Natural killer cell treated with Interleukin-12 subunit alpha and Interleukin-12 subunit beta and Interleukin-15 and Interleukin-18, amount 100 ng/mL, for 72 hours (primary cell): ENCODE results near the gene SLC39A11. TPM values are rescaled to one million over a fixed set of nuclear protein-coding genes. Genes with fewer than 3 reads are reported as not detected.
A peak's percentile ranks its signal among the peaks of the same experiment; 100 is the strongest.
"Not testable (repeated sequence)": the region's sequence is repeated elsewhere in the genome, so short reads cannot be mapped to it uniquely, and the experiment has no call there.

Source experiments
- ATAC-seq, 2 donors: fragments of 150-1000 bp; cut with Tn5 transposase in 1 of 2; sonication (Bioruptor Pico), chemical (Tn5 transposase) in 1 of 2; 2 replicates each; pipeline ENCODE4 v1.10.0; 2021
- DNase-seq: peaks from one replicate; pipeline ENCODE4 v3.0.0; 2022; ENCODE audit warnings: low spot score
- H3K27ac Mint-ChIP-seq, 2 donors: 1 replicate in 1 of 2; 2 replicates in 1 of 2; pipeline ENCODE4 v1.8.0; 2022; ENCODE audit warnings: mixed read lengths in 2 of 2, mild to moderate bottlenecking in 1 of 2, moderate library complexity in 1 of 2
- H3K27me3 Mint-ChIP-seq, 2 donors: 1 replicate in 1 of 2; 2 replicates in 1 of 2; pipeline ENCODE4 v1.8.0; 2022; ENCODE audit warnings: mixed read lengths in 2 of 2
- H3K36me3 Mint-ChIP-seq: one replicate; pipeline ENCODE4 v1.8.0; 2022; ENCODE audit warnings: mixed read lengths
- H3K4me1 Mint-ChIP-seq, 2 donors: 1 replicate in 1 of 2; 2 replicates in 1 of 2; pipeline ENCODE4 v1.8.0; 2022; ENCODE audit warnings: low read depth in 2 of 2, mixed read lengths in 2 of 2, mild to moderate bottlenecking in 1 of 2
- H3K4me3 Mint-ChIP-seq: one replicate; pipeline ENCODE4 v1.8.0; 2022; ENCODE audit warnings: mixed read lengths
- H3K9me3 Mint-ChIP-seq: 2 replicates; pipeline ENCODE4 v1.8.0; 2022; ENCODE audit warnings: mixed read lengths
- total RNA-seq, 2 donors: library from RNA; stranded (reverse); gene quantifications; one replicate each; pipeline ENCODE4 v1.2.3, GENCODE V29; 2022

SLC39A11 gene
- 10 to 100 TPM; 25.6 to 56.1 TPM for total RNA-seq

DNA sequence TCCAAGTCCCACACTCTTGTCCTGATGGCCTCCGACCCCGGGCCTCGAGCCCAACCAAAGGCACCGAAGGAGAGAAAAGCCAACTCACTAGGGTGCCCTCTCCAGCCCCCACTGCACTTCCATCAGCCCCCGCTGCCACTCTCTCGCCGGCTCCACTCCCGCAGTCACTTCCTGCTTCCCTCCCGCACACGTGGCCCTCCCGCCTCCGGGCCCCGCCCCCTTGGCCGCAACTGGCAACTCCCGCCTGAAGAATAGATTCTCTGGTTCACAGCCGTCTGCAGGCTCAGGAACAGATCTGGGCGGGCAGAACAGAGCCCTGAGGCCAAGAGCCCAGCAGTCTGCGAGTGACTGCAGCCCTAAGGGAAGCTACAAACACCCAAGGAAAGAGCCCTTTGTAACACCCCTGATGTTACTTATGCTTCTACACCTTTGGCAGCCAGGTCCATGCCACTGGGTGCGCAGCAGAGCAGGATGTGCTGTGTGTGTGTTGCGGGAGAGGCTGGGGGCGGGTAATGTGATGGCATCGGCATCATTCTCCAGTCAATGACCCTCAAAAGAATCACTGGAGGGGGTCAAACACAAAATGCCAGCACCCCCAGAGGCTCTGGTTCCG lies at the start of gene SLC39A11:
TSS of gene SLC39A11 (minus strand) at position 166 of the 613 bp plus-strand sequence. CDS start 3,924 bp downstream, outside the sequence.
- peak within 1 kb of the TSS; percentile 97 for H3K4me3 Mint-ChIP-seq
- H3K27me3 Mint-ChIP-seq = peaks cover 12 to 16% of the 10 kb centered on the region in 2 donors
- peaks cover under 1% of the 10 kb centered on the region for H3K36me3 Mint-ChIP-seq
- ATAC-seq (peak; percentile 97 to 99), DNase-seq (peak; percentile 94)
- H3K9me3 Mint-ChIP-seq = no peaks in the 10 kb centered on the region
- H3K4me1 Mint-ChIP-seq = peaks cover 33 to 51% of the 10 kb centered on the region in 2 donors
- peak within 1 kb of the TSS; percentile 88 to 94 for H3K27ac Mint-ChIP-seq

DNA sequence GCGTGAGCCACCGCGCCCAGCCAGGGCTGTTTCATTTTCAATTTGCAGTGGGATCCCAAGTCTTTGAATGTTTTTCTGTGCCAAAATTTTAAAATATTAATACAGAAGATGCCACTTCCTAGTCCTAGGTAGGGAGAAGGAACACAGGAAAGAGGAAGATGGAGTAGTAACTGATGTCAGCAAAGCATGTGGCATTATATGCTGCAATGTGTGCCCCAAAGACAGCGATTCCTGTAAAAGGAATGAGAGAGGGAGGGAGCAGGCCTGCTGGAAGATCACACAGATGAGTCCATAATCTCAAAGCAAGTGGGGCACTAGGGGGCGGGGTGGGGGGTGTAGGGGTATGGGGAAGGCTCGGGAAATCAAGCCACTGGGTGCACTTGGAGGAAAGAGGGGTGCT lies 48.9 kb upstream of the SLC39A11 start:
- H3K27me3 Mint-ChIP-seq = peaks cover 7 to 12% of the 10 kb centered on the region in 2 donors
- peaks cover 11% of the 10 kb centered on the region in 2 donors for H3K4me1 Mint-ChIP-seq
- no peak overlapping the region for H3K27ac Mint-ChIP-seq
- H3K4me3 Mint-ChIP-seq = no peak overlapping the region
- H3K36me3 Mint-ChIP-seq = peaks cover 5% of the 10 kb centered on the region
- H3K9me3 Mint-ChIP-seq = peaks cover 7% of the 10 kb centered on the region
- DNase-seq (no peak), ATAC-seq (no peak)

GRCh38 chr17:73140566-73140965 lies 48.1 kb upstream of the SLC39A11 start:
- Mint-ChIP-seq H3K9me3 (peaks cover 2% of the 10 kb centered on the region), H3K36me3 (no peaks in the 10 kb centered on the region), H3K27me3 (peaks cover 7 to 12% of the 10 kb centered on the region in 2 donors), H3K4me1 (peaks cover 11% of the 10 kb centered on the region in 2 donors), H3K4me3 (no peak overlapping the region), H3K27ac (no peak overlapping the region)
- DNase-seq (no peak), ATAC-seq (no peak)

DNA sequence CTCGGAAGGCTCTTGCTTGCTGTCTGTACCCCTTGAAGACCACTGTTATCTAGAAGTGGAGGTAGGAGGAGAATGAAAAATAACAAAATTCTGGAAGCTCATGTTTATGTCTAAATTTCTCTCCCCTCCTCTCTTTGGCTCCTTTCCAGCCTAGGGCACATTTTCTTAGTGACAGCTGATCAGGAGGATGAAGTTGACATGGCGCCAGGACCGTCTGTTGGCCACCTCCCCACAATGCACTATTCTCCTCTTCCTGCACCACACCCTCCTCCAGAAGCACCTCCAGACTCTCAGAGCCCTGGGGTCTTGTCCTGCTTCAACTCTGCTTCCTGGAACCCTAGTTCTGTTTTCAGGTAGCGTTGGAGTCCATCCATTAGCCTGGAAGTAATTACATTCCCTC lies 46.8 kb upstream of the SLC39A11 start:
- no peak for DNase-seq
- no peaks in the 10 kb centered on the region for H3K9me3 Mint-ChIP-seq
- no peak for ATAC-seq
- H3K36me3 Mint-ChIP-seq = no peaks in the 10 kb centered on the region
- no peak overlapping the region for H3K27ac Mint-ChIP-seq
- peaks cover 7 to 12% of the 10 kb centered on the region in 2 donors for H3K27me3 Mint-ChIP-seq
- H3K4me1 Mint-ChIP-seq = peaks cover 11% of the 10 kb centered on the region in 2 donors
- H3K4me3 Mint-ChIP-seq = no peak overlapping the region

- H3K27me3 Mint-ChIP-seq = peaks cover 7 to 12% of the 10 kb centered on the region in 2 donors
- no peak for ATAC-seq
- H3K4me3 Mint-ChIP-seq = no peak overlapping the region
- DNase-seq = no peak
- no peak overlapping the region for H3K27ac Mint-ChIP-seq
- no peaks in the 10 kb centered on the region for H3K9me3 Mint-ChIP-seq
- peaks cover 11% of the 10 kb centered on the region in 2 donors for H3K4me1 Mint-ChIP-seq
- no peaks in the 10 kb centered on the region for H3K36me3 Mint-ChIP-seq
These were observed 46.2 kb upstream of the SLC39A11 start for GRCh38 chr17:73138541-73139138.

- DNase-seq (no peak), ATAC-seq (no peak)
- Mint-ChIP-seq H3K4me3 (no peak overlapping the region), H3K27ac (no peak overlapping the region), H3K27me3 (peaks cover 7 to 12% of the 10 kb centered on the region in 2 donors), H3K9me3 (no peaks in the 10 kb centered on the region), H3K4me1 (peaks cover 0 to 2% of the 10 kb centered on the region in 2 donors), H3K36me3 (no peaks in the 10 kb centered on the region)
These were observed 44.9 kb upstream of the SLC39A11 start for GRCh38 chr17:73137376-73137775.

- Mint-ChIP-seq H3K9me3 (no peaks in the 10 kb centered on the region), H3K27me3 (peaks cover 7 to 10% of the 10 kb centered on the region in 2 donors), H3K4me1 (no peaks in the 10 kb centered on the region), H3K27ac (no peak overlapping the region), H3K4me3 (no peak overlapping the region), H3K36me3 (no peaks in the 10 kb centered on the region)
- ATAC-seq = no peak
- no peak for DNase-seq
These were observed 43.3 kb upstream of the SLC39A11 start for GRCh38 chr17:73135766-73136165.

DNA sequence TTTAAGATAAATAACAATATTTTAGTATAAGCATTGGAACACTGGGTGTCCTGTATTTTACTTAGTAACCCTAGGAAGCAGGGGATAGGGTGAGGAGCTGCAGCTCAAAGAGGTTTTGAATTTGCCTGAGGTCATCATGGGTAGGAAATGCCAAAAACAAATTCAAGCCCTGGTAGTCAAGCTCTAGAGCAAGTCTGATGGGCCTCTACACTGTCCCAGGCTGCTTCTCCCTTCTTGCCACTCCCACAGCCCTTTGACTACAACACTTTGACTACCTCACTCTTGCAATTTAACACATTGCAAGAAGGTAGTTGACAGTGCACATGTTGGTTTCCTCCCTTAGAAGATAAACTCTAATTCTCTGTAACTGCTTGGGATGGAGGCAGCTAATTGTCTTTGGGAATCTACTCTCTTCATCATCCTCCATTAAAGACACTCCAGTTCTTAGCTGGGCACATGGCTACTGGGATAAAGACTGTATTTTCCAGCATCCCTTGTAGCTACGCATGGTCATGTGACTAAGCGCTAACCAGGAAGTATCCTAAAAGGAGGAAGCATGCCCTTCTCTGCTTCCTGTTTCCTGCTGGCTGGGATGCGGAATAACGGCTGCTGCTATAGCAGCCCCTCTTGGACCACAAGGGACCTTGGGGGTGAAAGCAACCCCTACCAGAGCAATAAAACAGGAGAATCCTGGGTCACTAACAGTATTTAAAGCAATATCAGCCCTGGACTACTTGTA lies 41.6 kb upstream of the SLC39A11 start:
- DNase-seq (no peak), ATAC-seq (no peak)
- H3K4me3 Mint-ChIP-seq = no peak overlapping the region
- no peaks in the 10 kb centered on the region for H3K4me1 Mint-ChIP-seq
- H3K9me3 Mint-ChIP-seq = no peaks in the 10 kb centered on the region
- H3K27me3 Mint-ChIP-seq = peaks cover 5 to 7% of the 10 kb centered on the region in 2 donors
- H3K27ac Mint-ChIP-seq = no peak overlapping the region
- no peaks in the 10 kb centered on the region for H3K36me3 Mint-ChIP-seq

DNA sequence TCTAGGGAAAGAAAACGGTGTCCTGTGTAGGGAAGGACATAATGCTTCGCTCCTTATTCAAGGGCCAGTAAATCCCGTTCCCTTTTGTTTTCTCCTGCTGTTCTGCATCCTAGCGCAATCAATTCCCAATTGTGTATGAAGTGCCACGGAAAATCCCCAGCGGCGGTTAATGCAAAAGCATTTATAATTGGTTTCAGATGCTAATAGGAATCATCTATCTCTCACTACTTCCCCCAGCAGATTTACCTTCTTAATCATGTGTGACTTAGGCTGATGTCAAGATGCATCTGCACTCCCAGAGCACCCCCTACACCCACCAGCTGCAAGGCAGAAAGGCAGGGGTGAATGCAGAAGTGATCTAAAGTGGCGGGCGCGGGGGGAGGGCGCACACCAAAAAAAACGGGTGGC lies 39.6 kb upstream of the SLC39A11 start:
- Mint-ChIP-seq H3K4me3 (no peak overlapping the region), H3K9me3 (no peaks in the 10 kb centered on the region)
- no peak for DNase-seq

DNA sequence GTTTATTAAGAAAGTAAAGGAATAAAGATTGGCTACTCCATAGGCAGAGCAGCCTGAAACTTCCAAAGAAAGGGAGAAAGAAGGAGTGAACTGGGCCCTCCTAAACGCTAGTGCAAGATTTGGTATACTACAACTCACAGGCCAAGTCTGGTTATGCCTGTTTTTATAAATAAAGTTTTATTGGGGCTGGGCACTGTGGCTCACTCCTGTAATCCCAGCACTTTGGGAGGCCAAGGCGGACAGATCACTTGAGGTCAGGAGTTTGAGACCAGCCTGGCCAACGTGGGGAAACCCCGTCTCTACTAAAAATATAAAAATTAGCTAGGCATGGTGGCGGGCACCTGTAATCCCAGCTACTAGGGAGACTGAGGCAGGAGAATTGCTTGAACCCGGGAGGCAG lies 39.0 kb upstream of the SLC39A11 start:
- not testable (repeated sequence) for H3K4me3 Mint-ChIP-seq, H3K9me3 Mint-ChIP-seq, H3K27ac Mint-ChIP-seq, H3K4me1 Mint-ChIP-seq, H3K27me3 Mint-ChIP-seq, DNase-seq, H3K36me3 Mint-ChIP-seq, ATAC-seq

More for the DNA sequence above, 39.6 kb upstream of the SLC39A11 start:
- no peak for ATAC-seq
- H3K27ac Mint-ChIP-seq = no peak overlapping the region
- H3K27me3 Mint-ChIP-seq = peaks cover 0 to 6% of the 10 kb centered on the region in 2 donors
- H3K36me3 Mint-ChIP-seq = no peaks in the 10 kb centered on the region
- H3K4me1 Mint-ChIP-seq = no peaks in the 10 kb centered on the region

- H3K4me1 Mint-ChIP-seq = no peaks in the 10 kb centered on the region
- H3K36me3 Mint-ChIP-seq = no peaks in the 10 kb centered on the region
- peaks cover 6% of the 10 kb centered on the region in 2 donors for H3K27me3 Mint-ChIP-seq
- H3K27ac Mint-ChIP-seq = no peak overlapping the region
- ATAC-seq (no peak), DNase-seq (no peak)
- H3K4me3 Mint-ChIP-seq = no peak overlapping the region
- no peaks in the 10 kb centered on the region for H3K9me3 Mint-ChIP-seq
These were observed 38.5 kb upstream of the SLC39A11 start for GRCh38 chr17:73130977-73131376.

- Mint-ChIP-seq H3K4me3 (no peak overlapping the region), H3K27me3 (peaks cover 6 to 8% of the 10 kb centered on the region in 2 donors), H3K9me3 (no peaks in the 10 kb centered on the region), H3K36me3 (no peaks in the 10 kb centered on the region), H3K27ac (no peak overlapping the region), H3K4me1 (peaks cover 0 to 2% of the 10 kb centered on the region in 2 donors)
- ATAC-seq (no peak), DNase-seq (no peak)
These were observed 36.0 kb upstream of the SLC39A11 start for GRCh38 chr17:73128496-73128895.

DNA sequence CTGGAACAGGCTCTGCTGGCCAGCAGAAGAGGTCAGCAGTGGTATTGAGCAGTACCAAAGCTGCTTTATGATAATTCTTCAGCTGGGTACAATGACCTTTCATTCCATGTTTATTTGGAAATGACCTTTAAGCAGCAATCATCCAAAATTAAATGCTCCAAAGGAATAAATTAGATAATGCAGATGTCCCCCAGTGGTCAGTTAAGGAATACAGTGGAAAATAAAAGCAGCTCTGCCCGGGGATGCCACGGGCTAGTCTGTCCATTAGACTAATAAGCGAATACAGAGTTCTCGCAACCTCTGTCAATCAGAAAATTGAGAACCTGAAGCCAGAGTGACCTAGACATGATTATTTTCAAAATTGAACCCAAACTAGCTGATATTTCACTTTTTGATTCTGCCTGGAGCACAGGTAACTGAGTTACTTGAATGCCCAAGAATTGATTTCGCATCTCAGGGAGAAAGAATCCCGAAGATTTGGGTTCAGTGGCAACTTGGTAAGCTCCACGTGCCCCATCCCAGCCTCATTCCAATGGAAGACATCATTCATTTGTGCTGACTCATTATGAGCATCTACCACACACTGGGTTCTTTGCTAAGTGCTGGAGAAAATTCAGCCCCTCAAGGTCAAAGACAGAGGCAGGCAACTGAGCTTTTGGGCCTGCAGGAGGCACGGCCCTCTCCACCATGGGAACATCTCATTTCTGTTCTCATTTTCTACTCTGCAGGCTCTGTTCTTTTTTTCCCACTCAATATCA lies 34.4 kb upstream of the SLC39A11 start:
- Mint-ChIP-seq H3K27ac (no peak overlapping the region), H3K4me1 (peaks cover 0 to 2% of the 10 kb centered on the region in 2 donors), H3K36me3 (no peaks in the 10 kb centered on the region), H3K4me3 (no peak overlapping the region), H3K9me3 (no peaks in the 10 kb centered on the region), H3K27me3 (peaks cover 6 to 10% of the 10 kb centered on the region in 2 donors)
- no peak for DNase-seq
- ATAC-seq = no peak
